ENCODE measurements around the gene CES3. TPM values are rescaled to one million over a fixed set of nuclear protein-coding genes. Genes with fewer than 3 reads are reported as not detected.

The CES3 gene
- total RNA-seq, 4 donors from 2014 or later: 0.31 to 1.6 (median 0.84) TPM

DNA sequence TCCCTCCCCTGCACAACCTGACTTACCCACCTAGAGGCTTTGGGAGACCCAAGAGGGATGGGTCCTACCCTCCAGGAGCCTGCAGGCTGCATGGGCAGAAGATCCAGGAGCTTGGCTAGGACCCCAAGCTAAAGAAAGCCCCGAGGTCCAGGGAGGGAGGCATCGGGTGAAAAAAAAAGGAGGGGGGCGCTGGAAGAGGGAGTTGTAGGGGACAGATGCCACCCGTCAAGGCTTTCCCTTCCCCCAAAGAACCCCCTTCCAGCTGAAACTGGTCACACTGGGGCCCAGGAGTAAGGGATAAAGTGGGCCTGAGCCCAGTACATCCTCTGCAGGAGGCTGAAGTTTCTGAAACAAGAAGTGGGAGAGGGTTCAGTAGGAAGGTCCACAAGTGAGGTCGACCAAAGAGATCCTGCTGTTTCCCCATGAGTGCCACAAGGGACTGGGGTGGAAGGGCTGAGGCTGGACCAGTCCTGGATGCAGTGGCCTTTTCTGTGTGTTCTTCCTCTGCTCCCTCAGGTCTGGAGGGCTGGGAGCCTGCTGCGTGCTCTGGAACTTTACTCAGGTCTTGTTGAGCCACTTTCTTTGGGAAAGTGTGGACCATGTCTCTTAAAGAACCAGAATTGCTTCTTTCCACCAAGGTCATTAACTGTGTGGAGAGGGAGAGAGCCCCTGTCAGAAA, 53.7 kb downstream of the CES3 start:
- no peak for DNase-seq (ENCODE audit: low spot score)
- TF ChIP-seq CTCF (IDR thresholded peaks at IDR 0.05): no peak
- ATAC-seq (ENCODE audit: low FRiP score): no peak

DNA sequence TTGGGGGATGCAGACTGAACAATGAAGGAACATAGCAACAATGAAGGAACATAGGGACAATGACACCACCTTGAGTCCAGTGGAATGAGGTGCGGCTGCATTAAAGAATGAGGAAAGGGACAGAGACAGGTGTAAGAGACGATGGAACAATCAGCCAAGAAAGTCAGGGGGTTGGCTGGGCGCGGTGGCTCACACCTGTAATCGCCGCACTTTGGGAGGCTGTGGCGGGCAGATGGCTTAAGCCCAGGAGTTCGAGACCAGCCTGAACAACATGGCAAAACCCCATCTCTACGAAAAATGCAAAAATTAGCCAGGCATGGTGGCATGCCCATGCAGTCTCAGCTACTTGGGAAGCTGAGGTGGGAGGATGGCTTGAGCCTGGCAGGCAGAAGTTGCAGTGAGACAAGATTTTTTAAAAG, 54.3 kb downstream of the CES3 start:
- ATAC-seq (ENCODE audit: low FRiP score) (no peak), DNase-seq (ENCODE audit: low spot score) (no peak)
- TF ChIP-seq CTCF (IDR thresholded peaks at IDR 0.05): no peak

GRCh38 chr16:67016143-67016542, 55.1 kb downstream of the CES3 start:
- no peak for TF ChIP-seq CTCF (IDR thresholded peaks at IDR 0.05)
- ATAC-seq (ENCODE audit: low FRiP score) (no peak), DNase-seq (ENCODE audit: low spot score) (no peak)

DNA sequence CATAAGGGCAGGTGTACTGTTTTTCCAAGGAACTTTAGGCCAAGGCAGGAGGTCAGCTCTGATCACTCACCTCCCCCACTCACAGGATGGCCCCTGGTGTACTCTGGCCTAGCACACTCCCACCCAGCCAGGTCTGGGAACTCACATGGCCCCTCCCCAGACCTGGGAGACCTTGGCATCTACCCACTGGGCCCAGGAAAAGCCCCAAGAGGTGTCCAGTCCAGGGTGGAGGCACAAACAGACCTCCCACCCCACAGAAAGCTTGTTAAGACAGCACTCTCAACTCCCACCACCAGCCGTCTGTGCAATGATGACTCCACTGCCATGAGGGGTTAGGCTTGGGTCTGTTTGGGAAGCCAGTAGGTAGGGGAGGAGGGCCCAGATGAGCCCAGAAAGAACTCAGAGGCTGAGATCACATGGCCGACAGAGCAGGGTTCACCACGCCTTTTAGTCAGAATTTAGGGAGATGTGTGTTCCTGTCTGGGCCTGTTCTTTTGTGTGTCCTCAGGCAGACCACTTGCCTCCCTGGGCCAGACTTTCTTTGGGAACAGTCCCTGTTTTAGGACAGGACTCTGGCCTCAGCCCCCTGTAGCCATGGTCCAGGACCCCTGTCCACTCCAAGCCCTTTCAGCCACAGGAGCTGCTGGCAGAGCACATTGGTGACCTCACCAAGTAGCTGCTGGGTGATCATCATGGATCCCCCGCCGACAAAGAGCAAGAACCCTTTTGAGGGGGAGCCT, 55.8 kb downstream of the CES3 start:
- no peak for DNase-seq (ENCODE audit: low spot score)
- no peak for TF ChIP-seq CTCF (IDR thresholded peaks at IDR 0.05)
- no peak for ATAC-seq (ENCODE audit: low FRiP score)

DNA sequence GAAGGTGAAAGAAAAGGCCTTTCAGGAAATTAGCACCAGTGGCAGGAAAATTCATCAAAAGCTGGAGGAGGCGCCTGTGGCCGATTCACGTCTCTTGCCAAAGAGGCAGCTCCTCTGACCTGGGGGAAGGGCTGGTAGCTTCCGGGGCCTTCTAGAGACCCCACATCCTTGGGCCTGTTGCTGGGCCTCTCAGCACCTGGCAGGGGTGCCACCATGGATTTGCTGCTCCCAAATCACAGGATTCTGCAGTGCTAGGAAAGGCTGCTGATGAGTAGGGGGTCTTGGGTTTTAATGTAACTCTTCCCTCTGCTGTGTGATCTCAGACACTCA, 56.3 kb downstream of the CES3 start:
- ATAC-seq (ENCODE audit: low FRiP score) (no peak), DNase-seq (ENCODE audit: low spot score) (no peak)
- no peak for TF ChIP-seq CTCF (IDR thresholded peaks at IDR 0.05)

DNA sequence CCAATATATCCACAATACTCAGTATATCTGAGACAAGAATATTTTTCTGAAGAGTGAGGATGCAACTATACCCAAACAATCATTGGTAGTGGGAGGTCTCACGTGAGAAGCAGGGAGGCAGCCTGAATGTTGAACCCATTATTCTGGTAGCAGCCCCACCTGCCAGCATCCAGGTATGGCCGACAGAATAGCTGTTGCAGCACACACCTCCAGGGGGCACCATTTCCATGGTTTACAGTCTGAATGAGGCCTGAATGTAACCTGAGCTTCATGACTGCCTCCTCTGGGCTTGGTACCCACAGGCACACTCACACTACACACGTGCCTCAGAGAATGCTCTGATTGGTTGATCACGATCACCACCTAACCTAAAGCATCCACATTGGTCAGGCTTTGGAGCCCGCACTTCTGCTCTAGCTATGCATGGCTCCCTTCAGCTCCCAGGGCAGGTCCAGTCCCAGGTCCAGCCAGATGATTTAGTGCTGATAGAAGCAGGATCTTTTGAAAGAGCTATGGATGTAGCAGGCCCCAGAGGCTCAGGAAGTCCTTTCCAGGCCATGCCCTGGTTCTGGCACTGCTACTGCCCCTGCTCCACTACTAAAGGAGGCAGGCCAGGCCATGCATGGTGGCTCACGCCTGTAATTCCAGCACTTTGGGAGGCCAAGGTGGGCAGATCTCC, 56.9 kb downstream of the CES3 start:
- TF ChIP-seq CTCF (IDR thresholded peaks at IDR 0.05): peak in 1 of 3 donors; percentile 20
- DNase-seq (ENCODE audit: low spot score): no peak
- peak; percentile 75 for ATAC-seq (ENCODE audit: low FRiP score)
